ENCODE measurements around the gene NCAPG2. TPM values are rescaled to one million over a fixed set of nuclear protein-coding genes. Genes with fewer than 3 reads are reported as not detected.

Gene NCAPG2
- total RNA-seq, 4 donors from 2014 or later: 6.7 to 8.3 (median 7.7) TPM

DNA sequence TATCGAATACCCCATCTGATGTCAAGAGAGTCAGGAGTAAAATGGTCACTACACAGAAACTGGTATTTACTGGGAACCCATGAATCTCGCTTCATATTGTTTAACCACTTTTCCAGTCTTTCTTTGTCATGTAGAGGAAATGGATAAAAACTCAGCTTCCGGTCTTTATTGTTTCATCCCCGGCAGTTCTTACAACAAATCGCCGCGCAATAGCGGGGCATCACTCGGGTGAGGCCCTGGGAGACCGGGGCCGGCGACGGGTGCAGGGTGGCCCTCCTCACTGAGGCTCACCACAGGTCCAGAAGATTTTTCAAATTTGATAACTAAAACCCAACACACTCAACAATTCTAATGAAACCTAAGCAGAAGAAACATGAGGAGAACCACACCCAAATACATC, 81.4 kb downstream of the NCAPG2 start:
- H3K27ac ChIP-seq: no peak overlapping the region
- H3K9me3 ChIP-seq: no peaks in the 10 kb centered on the region
- H3K36me3 ChIP-seq: no peaks in the 10 kb centered on the region
- no peaks in the 10 kb centered on the region for H3K4me1 ChIP-seq
- no peak overlapping the region for H3K4me3 ChIP-seq (replicated peaks in 1 of 3)
- DNase-seq: no peak
- intact Hi-C loops (cut with DNase I): no loop called here
- WGBS, 2 donors: 92 to 99% methylated on average over 13 of the region's 13 CpGs
- H3K27me3 ChIP-seq: no peaks in the 10 kb centered on the region
- TF ChIP-seq POLR2A (IDR thresholded peaks at IDR 0.05) (no peak), CTCF (IDR thresholded peaks at IDR 0.05) (no peak)

GRCh38 chr7:158620839-158621441, 83.7 kb downstream of the NCAPG2 start:
- no peaks in the 10 kb centered on the region for H3K9me3 ChIP-seq
- no peaks in the 10 kb centered on the region for H3K4me1 ChIP-seq
- H3K36me3 ChIP-seq: no peaks in the 10 kb centered on the region
- no peak overlapping the region for H3K4me3 ChIP-seq (replicated peaks in 1 of 3)
- 94% methylated on average over 6 of the region's 6 CpGs for WGBS, 2 donors
- H3K27ac ChIP-seq: no peak overlapping the region
- intact Hi-C loops (cut with DNase I): no loop called here
- DNase-seq: no peak
- no peaks in the 10 kb centered on the region for H3K27me3 ChIP-seq
- TF ChIP-seq POLR2A (IDR thresholded peaks at IDR 0.05): no peak
- TF ChIP-seq CTCF (IDR thresholded peaks at IDR 0.05): no peak

DNA sequence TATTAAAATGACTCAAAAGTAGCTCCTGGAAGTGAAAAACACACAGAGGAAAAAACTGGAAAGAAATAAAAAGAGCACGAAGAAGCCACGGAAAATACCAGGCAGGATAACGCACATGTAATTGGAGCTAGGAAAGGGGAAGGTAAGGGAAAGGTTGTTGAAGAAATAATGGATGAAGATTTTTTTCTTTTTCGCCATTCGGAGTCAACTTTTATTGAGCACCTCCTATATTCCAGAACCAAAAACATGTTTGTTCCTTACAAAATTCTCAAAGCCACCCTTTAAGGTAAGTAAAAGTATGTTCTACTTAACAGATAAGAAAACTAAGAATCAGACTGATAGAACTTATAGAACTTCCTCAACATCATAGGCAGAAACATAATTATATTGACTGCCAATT, 84.2 kb downstream of the NCAPG2 start:
- Histone ChIP-seq H3K4me3 (replicated peaks in 1 of 3) (no peak overlapping the region), H3K4me1 (no peaks in the 10 kb centered on the region), H3K36me3 (no peaks in the 10 kb centered on the region), H3K9me3 (no peaks in the 10 kb centered on the region), H3K27ac (no peak overlapping the region), H3K27me3 (no peaks in the 10 kb centered on the region)
- intact Hi-C loops (cut with DNase I): no loop called here
- TF ChIP-seq CTCF (IDR thresholded peaks at IDR 0.05) (no peak), POLR2A (IDR thresholded peaks at IDR 0.05) (no peak)
- 97 to 98% methylated on average over 5 of the region's 5 CpGs for WGBS, 2 donors
- DNase-seq: no peak

GRCh38 chr7:158618745-158619140, 85.9 kb downstream of the NCAPG2 start:
- no peaks in the 10 kb centered on the region for H3K9me3 ChIP-seq
- no peak for TF ChIP-seq CTCF (IDR thresholded peaks at IDR 0.05)
- no peak for TF ChIP-seq POLR2A (IDR thresholded peaks at IDR 0.05)
- no peak overlapping the region for H3K4me3 ChIP-seq (replicated peaks in 1 of 3)
- H3K36me3 ChIP-seq: no peaks in the 10 kb centered on the region
- peaks cover 0 to 3% of the 10 kb centered on the region in 2 donors for H3K4me1 ChIP-seq
- H3K27ac ChIP-seq: no peak overlapping the region
- no peaks in the 10 kb centered on the region for H3K27me3 ChIP-seq
- intact Hi-C loops (cut with DNase I): no loop called here
- DNase-seq: no peak
- WGBS, 2 donors: 97% methylated on average over 4 of the region's 4 CpGs

- no peaks in the 10 kb centered on the region for H3K27me3 ChIP-seq
- H3K4me1 ChIP-seq: peaks cover 0 to 9% of the 10 kb centered on the region in 2 donors
- no peak for DNase-seq
- no peak overlapping the region for H3K27ac ChIP-seq
- H3K4me3 ChIP-seq (replicated peaks in 1 of 3): no peak overlapping the region
- WGBS, 2 donors: 90 to 93% methylated on average over 3 of the region's 3 CpGs
- no peaks in the 10 kb centered on the region for H3K36me3 ChIP-seq
- TF ChIP-seq CTCF (IDR thresholded peaks at IDR 0.05): no peak
- no peak for TF ChIP-seq POLR2A (IDR thresholded peaks at IDR 0.05)
- no peaks in the 10 kb centered on the region for H3K9me3 ChIP-seq
- intact Hi-C loops (cut with DNase I): no loop called here
Observed at GRCh38 chr7:158617737-158618128, 86.9 kb downstream of the NCAPG2 start.
